Measurements from ENCODE around the gene SSRP1.
"Not testable (repeated sequence)": the region's sequence is repeated elsewhere in the genome, so short reads cannot be mapped to it uniquely, and the experiment has no call there.

Gene SSRP1

GRCh38 chr11:57303280-57303989, 32.3 kb downstream of the SSRP1 start:
- H3K4me3 ChIP-seq (ENCODE audit: low read length), result no peak overlapping the region
- no peaks in the 10 kb centered on the region for H3K4me1 ChIP-seq (ENCODE audit: control insufficient read depth, low read depth, low read length)
- no peak overlapping the region for H3K9ac ChIP-seq (ENCODE audit: low read length)
- H3K27me3 ChIP-seq (ENCODE audit: control insufficient read depth, insufficient read depth, low read length), result no peaks in the 10 kb centered on the region
- no peak overlapping the region for H3K27ac ChIP-seq (ENCODE audit: low read length)
- no peaks in the 10 kb centered on the region for H3K9me3 ChIP-seq (ENCODE audit: control insufficient read depth, low read depth, low read length)
- peaks cover 53% of the 10 kb centered on the region for H3K36me3 ChIP-seq (ENCODE audit: control insufficient read depth, low read depth, low read length)

GRCh38 chr11:57302489-57302888, 33.2 kb downstream of the SSRP1 start:
- Histone ChIP-seq H3K27me3 (ENCODE audit: control insufficient read depth, insufficient read depth, low read length) (no peaks in the 10 kb centered on the region), H3K4me3 (ENCODE audit: low read length) (no peak overlapping the region), H3K9me3 (ENCODE audit: control insufficient read depth, low read depth, low read length) (no peaks in the 10 kb centered on the region), H3K36me3 (ENCODE audit: control insufficient read depth, low read depth, low read length) (peaks cover 43% of the 10 kb centered on the region), H3K4me1 (ENCODE audit: control insufficient read depth, low read depth, low read length) (no peaks in the 10 kb centered on the region), H3K27ac (ENCODE audit: low read length) (no peak overlapping the region), H3K9ac (ENCODE audit: low read length) (no peak overlapping the region)

DNA sequence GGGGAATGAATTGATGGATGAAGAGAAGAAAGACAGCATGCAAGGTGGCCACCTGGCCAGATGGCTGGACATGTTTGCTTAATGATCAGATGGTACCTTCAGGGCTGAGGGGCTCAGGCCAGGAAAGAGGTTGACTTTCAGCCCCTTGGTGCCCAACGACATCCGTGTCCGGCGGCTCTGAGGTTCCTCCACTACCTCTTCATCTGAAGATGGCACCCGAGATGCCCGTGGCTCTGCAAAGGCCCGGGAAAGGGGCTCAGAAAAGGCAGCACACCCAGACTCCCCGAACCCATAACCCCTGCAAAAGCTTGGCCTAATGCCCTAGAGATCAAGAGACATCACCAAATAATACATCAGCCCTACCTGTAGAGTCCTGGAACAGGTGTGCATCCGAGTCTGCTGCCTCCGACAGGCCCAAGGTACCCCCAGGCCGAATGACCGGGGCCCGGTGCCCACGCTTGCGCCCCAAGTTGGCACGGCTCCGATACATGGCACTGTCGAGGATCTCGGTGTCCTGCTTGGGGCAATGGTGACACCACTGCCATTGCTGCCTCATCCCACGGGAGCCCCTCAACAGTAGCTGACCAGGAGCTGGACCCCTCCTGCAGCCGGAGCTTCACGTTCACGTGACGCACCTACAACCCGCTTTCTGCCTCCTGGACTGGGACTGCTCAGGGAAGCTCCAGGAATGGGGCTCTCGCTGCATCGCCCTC, 33.8 kb downstream of the SSRP1 start:
- Histone ChIP-seq H3K36me3 (ENCODE audit: control insufficient read depth, low read depth, low read length) (peaks cover 42% of the 10 kb centered on the region), H3K9me3 (ENCODE audit: control insufficient read depth, low read depth, low read length) (no peaks in the 10 kb centered on the region), H3K27me3 (ENCODE audit: control insufficient read depth, insufficient read depth, low read length) (no peaks in the 10 kb centered on the region)

GRCh38 chr11:57300785-57301184, 34.9 kb downstream of the SSRP1 start:
- peaks cover 42% of the 10 kb centered on the region for H3K36me3 ChIP-seq (ENCODE audit: control insufficient read depth, low read depth, low read length)
- no peak overlapping the region for H3K9ac ChIP-seq (ENCODE audit: low read length)
- H3K27ac ChIP-seq (ENCODE audit: low read length), result no peak overlapping the region
- H3K4me1 ChIP-seq (ENCODE audit: control insufficient read depth, low read depth, low read length), result no peaks in the 10 kb centered on the region
- H3K9me3 ChIP-seq (ENCODE audit: control insufficient read depth, low read depth, low read length), result no peaks in the 10 kb centered on the region
- H3K27me3 ChIP-seq (ENCODE audit: control insufficient read depth, insufficient read depth, low read length), result no peaks in the 10 kb centered on the region
- no peak overlapping the region for H3K4me3 ChIP-seq (ENCODE audit: low read length)

More for the DNA sequence above, 33.8 kb downstream of the SSRP1 start:
- Histone ChIP-seq H3K4me3 (ENCODE audit: low read length) (no peak overlapping the region), H3K27ac (ENCODE audit: low read length) (no peak overlapping the region), H3K9ac (ENCODE audit: low read length) (no peak overlapping the region), H3K4me1 (ENCODE audit: control insufficient read depth, low read depth, low read length) (no peaks in the 10 kb centered on the region)

DNA sequence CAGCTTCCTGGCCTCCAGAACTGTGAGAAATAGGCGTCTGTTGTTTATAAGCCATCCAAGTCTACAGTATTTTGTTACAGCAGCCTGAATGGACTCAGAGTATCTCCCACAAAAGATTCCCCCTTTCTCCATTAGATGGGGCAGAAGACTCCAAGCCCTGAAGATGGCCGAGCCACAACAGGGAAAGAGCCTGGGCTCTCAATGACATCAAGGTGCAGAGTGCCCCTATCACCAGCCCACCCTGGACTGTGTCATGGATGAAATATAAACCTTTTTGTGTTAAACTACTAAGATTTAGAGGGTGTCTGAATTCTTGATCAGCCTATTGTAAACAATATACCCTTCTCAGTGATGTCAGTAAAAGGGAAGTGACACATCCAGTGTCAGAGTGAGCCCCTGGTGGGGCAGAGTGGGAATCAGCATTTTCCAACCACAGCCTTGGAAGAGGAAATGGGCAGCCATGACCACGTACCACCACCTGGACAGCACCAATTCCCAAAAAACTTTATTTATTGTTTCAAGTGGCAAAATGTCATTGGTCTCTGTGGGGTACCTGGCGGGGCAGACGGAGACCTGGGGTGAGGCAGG, 36.4 kb downstream of the SSRP1 start:
- H3K4me1 ChIP-seq (ENCODE audit: control insufficient read depth, low read depth, low read length), result peaks cover 5% of the 10 kb centered on the region
- no peak overlapping the region for H3K27ac ChIP-seq (ENCODE audit: low read length)
- no peaks in the 10 kb centered on the region for H3K27me3 ChIP-seq (ENCODE audit: control insufficient read depth, insufficient read depth, low read length)
- no peaks in the 10 kb centered on the region for H3K9me3 ChIP-seq (ENCODE audit: control insufficient read depth, low read depth, low read length)
- no peak overlapping the region for H3K4me3 ChIP-seq (ENCODE audit: low read length)
- peaks cover 42% of the 10 kb centered on the region for H3K36me3 ChIP-seq (ENCODE audit: control insufficient read depth, low read depth, low read length)
- no peak overlapping the region for H3K9ac ChIP-seq (ENCODE audit: low read length)

- no peak overlapping the region for H3K4me3 ChIP-seq (ENCODE audit: low read length)
- no peaks in the 10 kb centered on the region for H3K27me3 ChIP-seq (ENCODE audit: control insufficient read depth, insufficient read depth, low read length)
- H3K4me1 ChIP-seq (ENCODE audit: control insufficient read depth, low read depth, low read length), result peaks cover 5% of the 10 kb centered on the region
- H3K27ac ChIP-seq (ENCODE audit: low read length), result no peak overlapping the region
- no peak overlapping the region for H3K9ac ChIP-seq (ENCODE audit: low read length)
- peaks cover 34% of the 10 kb centered on the region for H3K36me3 ChIP-seq (ENCODE audit: control insufficient read depth, low read depth, low read length)
- H3K9me3 ChIP-seq (ENCODE audit: control insufficient read depth, low read depth, low read length), result no peaks in the 10 kb centered on the region
These were observed 38.5 kb downstream of the SSRP1 start for GRCh38 chr11:57297221-57297620.

DNA sequence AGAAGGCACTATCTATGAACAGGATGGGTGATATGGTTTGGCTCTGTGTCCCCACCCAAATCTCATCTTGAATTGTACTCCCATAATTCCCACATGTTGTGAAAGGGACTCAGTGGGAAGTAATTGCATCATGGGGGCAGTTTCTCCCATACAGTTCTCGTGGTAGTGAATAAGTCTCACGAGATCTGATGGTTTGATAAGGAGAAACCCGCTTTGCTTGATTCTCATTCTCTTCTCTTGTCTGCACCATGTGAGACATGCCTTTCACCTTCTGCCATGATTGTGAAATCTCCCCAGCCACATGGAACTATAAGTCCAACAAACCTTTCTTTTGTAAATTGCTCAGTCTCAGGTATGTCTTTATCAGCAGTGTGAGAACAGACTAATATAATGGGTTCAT, 39.5 kb downstream of the SSRP1 start:
- not testable (repeated sequence) for H3K4me1 ChIP-seq (ENCODE audit: control insufficient read depth, low read depth, low read length); H3K27ac ChIP-seq (ENCODE audit: low read length); H3K9ac ChIP-seq (ENCODE audit: low read length); H3K4me3 ChIP-seq (ENCODE audit: low read length); H3K27me3 ChIP-seq (ENCODE audit: control insufficient read depth, insufficient read depth, low read length); H3K9me3 ChIP-seq (ENCODE audit: control insufficient read depth, low read depth, low read length)
- peaks cover 24% of the 10 kb centered on the region for H3K36me3 ChIP-seq (ENCODE audit: control insufficient read depth, low read depth, low read length)

DNA sequence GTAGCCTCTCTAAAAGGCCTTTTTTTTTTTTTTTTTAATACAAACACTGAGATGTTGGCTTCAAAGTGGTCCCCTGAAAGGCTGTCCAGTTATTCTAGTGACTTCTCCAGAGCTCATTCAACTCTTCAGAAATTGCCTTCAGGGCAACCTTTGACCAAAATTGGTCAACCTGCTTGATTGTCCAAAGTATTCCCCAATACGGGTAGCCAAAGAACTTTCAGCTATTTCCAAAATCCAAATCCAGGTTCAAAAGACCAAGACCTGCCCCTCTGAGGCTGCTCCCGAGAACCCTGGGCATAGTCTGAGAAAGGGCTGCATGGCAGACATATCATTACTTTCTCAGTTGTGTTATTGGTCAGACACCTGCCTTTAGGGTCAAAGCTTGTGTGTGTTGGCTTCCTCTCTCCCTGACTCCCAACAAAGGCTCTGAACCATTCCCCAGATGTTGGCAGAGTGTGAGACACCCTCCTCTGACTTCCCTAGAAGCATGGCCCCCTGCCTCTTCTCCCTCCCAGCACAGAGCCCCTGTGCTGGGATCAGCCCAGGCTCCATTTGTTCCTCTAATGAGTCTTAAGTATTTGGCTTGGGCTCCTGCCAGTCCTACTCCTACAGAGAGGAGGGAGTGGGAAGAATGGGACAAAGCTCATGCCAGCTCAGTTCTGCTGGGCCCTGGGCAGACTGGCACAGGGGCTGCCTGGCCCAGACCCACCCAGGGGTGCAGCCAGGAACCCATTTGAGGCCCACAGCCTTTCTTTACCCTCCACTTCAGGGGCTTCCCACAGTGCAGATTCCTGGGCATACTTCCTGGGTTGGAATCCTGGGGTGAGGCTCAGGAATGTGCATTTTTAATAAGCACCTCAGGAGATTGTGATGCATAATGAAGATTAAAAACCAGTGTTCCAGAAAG, 41.2 kb downstream of the SSRP1 start:
- Histone ChIP-seq H3K4me3 (ENCODE audit: low read length) (no peak overlapping the region), H3K4me1 (ENCODE audit: control insufficient read depth, low read depth, low read length) (peaks cover 8% of the 10 kb centered on the region), H3K27me3 (ENCODE audit: control insufficient read depth, insufficient read depth, low read length) (no peaks in the 10 kb centered on the region), H3K27ac (ENCODE audit: low read length) (no peak overlapping the region), H3K9me3 (ENCODE audit: control insufficient read depth, low read depth, low read length) (no peaks in the 10 kb centered on the region), H3K36me3 (ENCODE audit: control insufficient read depth, low read depth, low read length) (peaks cover 7% of the 10 kb centered on the region), H3K9ac (ENCODE audit: low read length) (no peak overlapping the region)

DNA sequence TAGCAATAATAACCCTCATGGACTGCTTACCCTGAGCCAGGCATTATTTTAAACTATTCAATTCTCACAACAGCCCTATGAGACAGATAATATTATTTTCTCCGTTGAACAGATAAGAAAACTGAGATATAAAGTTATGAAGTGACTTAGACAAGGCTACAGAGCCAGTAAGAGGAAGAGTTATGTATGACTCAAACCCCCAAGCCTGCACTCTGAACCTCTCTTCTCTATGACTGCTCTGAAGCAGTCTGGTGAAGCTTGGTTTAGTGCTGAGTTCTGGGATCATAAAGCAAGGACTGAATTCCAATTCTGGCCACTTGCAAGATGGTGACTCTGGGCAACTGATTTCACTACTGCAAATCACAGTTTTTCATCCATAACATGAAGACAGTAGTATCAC, 45.4 kb downstream of the SSRP1 start:
- Histone ChIP-seq H3K27ac (ENCODE audit: low read length) (no peak overlapping the region), H3K9me3 (ENCODE audit: control insufficient read depth, low read depth, low read length) (no peaks in the 10 kb centered on the region), H3K36me3 (ENCODE audit: control insufficient read depth, low read depth, low read length) (no peaks in the 10 kb centered on the region), H3K4me3 (ENCODE audit: low read length) (no peak overlapping the region), H3K27me3 (ENCODE audit: control insufficient read depth, insufficient read depth, low read length) (no peaks in the 10 kb centered on the region), H3K9ac (ENCODE audit: low read length) (no peak overlapping the region), H3K4me1 (ENCODE audit: control insufficient read depth, low read depth, low read length) (peaks cover 18% of the 10 kb centered on the region)

- H3K4me3 ChIP-seq (ENCODE audit: low read length), result no peak overlapping the region
- H3K36me3 ChIP-seq (ENCODE audit: control insufficient read depth, low read depth, low read length), result no peaks in the 10 kb centered on the region
- H3K9ac ChIP-seq (ENCODE audit: low read length), result no peak overlapping the region
- no peak overlapping the region for H3K27ac ChIP-seq (ENCODE audit: low read length)
- H3K4me1 ChIP-seq (ENCODE audit: control insufficient read depth, low read depth, low read length), result peaks cover 17% of the 10 kb centered on the region
- no peaks in the 10 kb centered on the region for H3K27me3 ChIP-seq (ENCODE audit: control insufficient read depth, insufficient read depth, low read length)
- H3K9me3 ChIP-seq (ENCODE audit: control insufficient read depth, low read depth, low read length), result no peaks in the 10 kb centered on the region
These were observed 46.7 kb downstream of the SSRP1 start for GRCh38 chr11:57288771-57289579.

All from iPS-18a (cell line).